GM12878 (cell line): ENCODE results near the gene IKZF1. TPM values are rescaled to one million over a fixed set of nuclear protein-coding genes. Genes with fewer than 3 reads are reported as not detected.
A peak's percentile ranks its signal among the peaks of the same experiment; 100 is the strongest.

Source experiments
- ATAC-seq: fragments of 200-7000 bp; cut with Tn5 transposase; 3 replicates; pipeline ENCODE4 v1.9.1; 2020; ENCODE audit warnings: mild to moderate bottlenecking, moderate library complexity
- BruUV-seq: library from RNA; stranded (reverse); fragments of 400-500 nt; replicated peaks from 2 replicates; lab custom pipeline; 2021; lab: Mats Ljungman, UMichigan
- CTCF ChIA-PET: fragments of 300-600 bp; sonication (Branson Sonifier 250); formaldehyde crosslinking; extraction: SDS; loops from one replicate; lab custom pipeline; 2021; ENCODE audit warnings: inconsistent platforms; lab: Yijun Ruan, JAX
- POLR2A ChIA-PET: fragments of 350-600 bp; formaldehyde crosslinking; extraction: SDS; loops from one replicate; lab custom pipeline; 2021; ENCODE audit warnings: inconsistent platforms; lab: Charles Lee
- RAD21 ChIA-PET: fragments of 300-600 bp; sonication (Branson Sonifier 250); formaldehyde crosslinking; loops from one replicate; lab custom pipeline; 2023; ENCODE audit warnings: antibody characterized with exemption; ENCODE audit not compliant: unreplicated experiment; lab: Charles Lee
- SMC1A ChIA-PET: fragments of 300-600 bp; sonication (Branson Sonifier 250); formaldehyde crosslinking; loops from one replicate; lab custom pipeline; 2023; ENCODE audit not compliant: unreplicated experiment, uncharacterized antibody; lab: Charles Lee
- DNase-seq: peaks from one replicate; pipeline ENCODE4 v3.0.0-alpha.2; 2011; ENCODE audit warnings: low read depth, low spot score
- FAIRE-seq: peaks from 3 replicates; lab custom pipeline; 2011; peaks lifted over from hg19 to GRCh38; lab: Jason Lieb, UNC
- H2AFZ ChIP-seq: 2 replicates; pipeline ENCODE4 v1.6.0; 2011; ENCODE audit warnings: low read depth, low read length, control low read depth; ENCODE audit not compliant: control insufficient read depth
- H3K27ac ChIP-seq: 2 replicates; pipeline ENCODE4 v1.5.1; 2011; ENCODE audit warnings: control low read depth; ENCODE audit not compliant: control insufficient read depth, insufficient read depth
- H3K27me3 ChIP-seq, 2 experiments: replicated peaks in 1 of 2; 2 replicates each; pipeline versions ENCODE4 v1.6.0 to v1.6.1; 2011; ENCODE audit warnings: low read length in 1 of 2; ENCODE audit not compliant: control insufficient read depth in 2 of 2, insufficient read depth in 2 of 2
- H3K36me3 ChIP-seq, 2 experiments: 2 replicates each; pipeline ENCODE4 v1.5.1; 2011; ENCODE audit warnings: low read length in 1 of 2; ENCODE audit not compliant: control insufficient read depth in 2 of 2, insufficient read depth in 2 of 2
- H3K4me1 ChIP-seq: 2 replicates; pipeline ENCODE4 v1.6.1; 2011; ENCODE audit warnings: mild to moderate bottlenecking, low read length, moderate library complexity, mixed read lengths; ENCODE audit not compliant: control insufficient read depth, insufficient read depth
- H3K4me2 ChIP-seq: 2 replicates; pipeline ENCODE4 v1.6.0; 2011; ENCODE audit warnings: control low read depth; ENCODE audit not compliant: control insufficient read depth, insufficient read depth
- H3K4me3 ChIP-seq: fragments of 200-600 bp; sonication (generic); 2 replicates; pipeline ENCODE4 v1.5.1; 2016
- H3K79me2 ChIP-seq: 2 replicates; pipeline ENCODE4 v1.6.0; 2011; ENCODE audit warnings: low read length; ENCODE audit not compliant: control insufficient read depth, insufficient read depth
- H3K9ac ChIP-seq: 2 replicates; pipeline ENCODE4 v1.8.0; 2011; ENCODE audit warnings: low read length, control low read depth, mixed read lengths; ENCODE audit not compliant: control insufficient read depth, insufficient read depth
- H3K9me3 ChIP-seq: replicated peaks from 3 replicates; pipeline ENCODE4 v1.5.1; 2011; ENCODE audit warnings: mild to moderate bottlenecking, low read length; ENCODE audit not compliant: control insufficient read depth, insufficient read depth
- H4K20me1 ChIP-seq: 2 replicates; pipeline ENCODE4 v1.6.0; 2011; ENCODE audit not compliant: control insufficient read depth, insufficient read depth
- BHLHE40 ChIP-seq, 2 experiments: fragments of 450-650 bp in 1 of 2; IDR thresholded peaks; 2 replicates each; pipeline ENCODE4 v1.6.1; 2011 to 2017; ENCODE audit warnings: low read depth in 2 of 2, borderline replicate concordance in 1 of 2, improper control_type of control experiment in 1 of 2, low read length in 1 of 2, mild to moderate bottlenecking in 1 of 2
- EP300 ChIP-seq, 2 experiments: fragments of 150-350 bp in 1 of 2; IDR thresholded peaks; 2 replicates each; pipeline ENCODE4 v1.6.1; 2011 to 2012; ENCODE audit warnings: low read depth in 2 of 2, low read length in 2 of 2, borderline replicate concordance in 1 of 2, improper control_type of control experiment in 1 of 2, inconsistent platforms in 1 of 2; ENCODE audit not compliant: control insufficient read depth in 1 of 2
- GABPA ChIP-seq: IDR thresholded peaks from 2 replicates; pipeline ENCODE4 v1.6.1; 2014; ENCODE audit warnings: antibody characterized with exemption, low read depth, mild to moderate bottlenecking, inconsistent platforms
- POU2F2 ChIP-seq: IDR thresholded peaks from 3 replicates; pipeline ENCODE4 v1.6.1; 2011; ENCODE audit warnings: low read depth, mild to moderate bottlenecking, low read length, borderline replicate concordance
- RAD21 ChIP-seq: IDR thresholded peaks from 2 replicates; pipeline ENCODE4 v1.6.1; 2011; ENCODE audit warnings: mild to moderate bottlenecking, low read depth, low read length, moderate library complexity; ENCODE audit not compliant: insufficient read depth
- SIN3A ChIP-seq: IDR thresholded peaks from 2 replicates; pipeline ENCODE4 v1.6.1; 2012; ENCODE audit warnings: low read depth, low read length, improper control_type of control experiment
- SMAD5 ChIP-seq: IDR thresholded peaks from 2 replicates; pipeline ENCODE4 v1.6.1; 2016; ENCODE audit warnings: antibody characterized with exemption, low read depth
- SRF ChIP-seq, 2 experiments: IDR thresholded peaks; 2 replicates each; pipeline ENCODE4 v1.6.1; 2011; ENCODE audit warnings: low read depth in 2 of 2, low read length in 2 of 2, mild to moderate bottlenecking in 1 of 2, moderate library complexity in 1 of 2
- WRNIP1 ChIP-seq: IDR thresholded peaks from 2 replicates; pipeline ENCODE4 v1.6.1; 2011; ENCODE audit warnings: low read depth, low read length, improper control_type of control experiment, borderline replicate concordance
- ZNF24 ChIP-seq: fragments of 450-650 bp; IDR thresholded peaks from 2 replicates; pipeline ENCODE4 v1.6.1; 2017; ENCODE audit warnings: antibody characterized with exemption, mild to moderate bottlenecking
- WGBS: methylation state at CpG from one replicate; pipeline ENCODE4 v1.1.6; 2016; ENCODE audit warnings: low lambda C conversion rate; ENCODE audit not compliant: insufficient replicate concordance, insufficient coverage; ENCODE audit errors: missing lambda C conversion rate; 5-methylcytosine and 5-hydroxymethylcytosine counted together
- in situ Hi-C: fragments of 300-500 bp; cut with MboI; formaldehyde crosslinking; loops from 9 replicates; pipeline ENCODE4 v1.14.3; 2018; ENCODE audit warnings: mixed read lengths
- intact Hi-C: fragments of 100-400 bp; cut with micrococcal nuclease; formaldehyde crosslinking; loops from one replicate; pipeline ENCODE4 v1.14.2; 2022; ENCODE audit not compliant: unreplicated experiment
- polyA plus RNA-seq, 11 experiments: library from polyadenylated mRNA; depleted of rRNA in 4 of 11; unstranded in 6 of 11; stranded (reverse) in 5 of 11; fragments of >200 nt; fragmentation: Nextera tagmentation in 4 of 11; fragmentation: Illumina TruSeq in 1 of 11; extraction: Ambion mirVana in 4 of 11; extraction: Trizol in 1 of 11; gene quantifications; 1 replicate in 1 of 11; 2 replicates in 10 of 11; pipeline versions ENCODE4 v1.2.1 to v1.2.3, GENCODE V29; 2011 to 2016; ENCODE audit warnings: inconsistent platforms in 2 of 11, missing spikeins in 2 of 11, low read depth in 1 of 11
- total RNA-seq, 4 experiments: library from RNA; depleted of rRNA in 3 of 4; stranded (reverse); fragments of >200 nt in 3 of 4; fragmentation: Illumina TruSeq in 1 of 4; extraction: Trizol in 1 of 4; gene quantifications; 2 replicates each; pipeline versions ENCODE4 v1.2.1 to v1.2.3, GENCODE V29; 2013 to 2021
- TF ChIP-seq, protein P1 (sequence below): fragments of 450-650 bp; IDR thresholded peaks from 2 replicates; pipeline ENCODE4 v1.6.1; 2017; ENCODE audit warnings: mild to moderate bottlenecking, moderate library complexity
- TF ChIP-seq, protein P2 (sequence below): IDR thresholded peaks from 2 replicates; pipeline ENCODE4 v1.6.1; 2012; ENCODE audit warnings: low read depth, low read length, improper control_type of control experiment

Gene IKZF1
- total and polyA plus RNA-seq, 10 of the 15 experiments (the other 5 are each of a cell fraction or from before 2014, with no cell fraction given): 27.2 to 125 (median 71.6) TPM

DNA sequence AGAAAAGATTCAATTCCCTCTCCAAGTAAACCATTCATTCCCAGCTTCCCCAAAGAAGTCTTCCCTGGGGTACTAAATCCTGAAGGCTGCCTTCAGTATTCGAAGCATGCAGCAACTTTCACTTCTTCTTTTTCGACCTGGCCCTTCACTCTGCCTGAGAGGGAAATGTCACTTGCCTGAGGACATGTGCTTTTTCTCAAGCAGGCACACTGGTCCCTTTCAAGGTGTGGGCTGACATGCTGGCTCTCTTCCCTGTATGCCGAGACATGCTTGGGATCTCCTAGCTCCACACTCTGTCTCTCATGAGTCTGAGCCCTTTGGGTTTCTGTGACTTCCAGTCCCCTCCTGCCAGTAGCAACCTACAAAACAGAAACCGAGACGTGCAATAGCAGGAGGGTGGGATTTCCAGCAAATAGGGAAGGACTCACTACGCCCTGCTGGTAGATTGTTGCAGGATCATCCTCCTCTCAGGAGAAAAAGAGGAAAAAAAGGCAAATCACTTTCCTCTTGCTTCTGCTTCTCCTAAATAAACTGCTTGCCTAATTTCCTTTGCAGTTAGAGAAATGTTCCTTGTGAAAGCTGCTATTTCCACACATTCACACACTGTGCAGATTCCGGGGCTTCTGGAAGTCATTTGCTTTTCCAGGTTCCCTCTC is 112.1 kb downstream of the IKZF1 start (continued):
- TF ChIP-seq EP300 (IDR thresholded peaks at IDR 0.05; ENCODE audit: borderline replicate concordance in 1 of 2, control insufficient read depth in 1 of 2, low read depth in 2 of 2, low read length in 2 of 2) (peak in 1 of 2 experiments; percentile 67; a peak in 1 of 4 replicates), BHLHE40 (IDR thresholded peaks at IDR 0.05; ENCODE audit: borderline replicate concordance in 1 of 2, low read depth in 2 of 2, low read length in 1 of 2) (peak; percentile 36 to 40; a peak in 1 of 4 replicates), ZNF24 (0 out of 2 replicates have a peak, but pooled peaks have one; percentile 32)
- TF ChIP-seq, protein P1, sequence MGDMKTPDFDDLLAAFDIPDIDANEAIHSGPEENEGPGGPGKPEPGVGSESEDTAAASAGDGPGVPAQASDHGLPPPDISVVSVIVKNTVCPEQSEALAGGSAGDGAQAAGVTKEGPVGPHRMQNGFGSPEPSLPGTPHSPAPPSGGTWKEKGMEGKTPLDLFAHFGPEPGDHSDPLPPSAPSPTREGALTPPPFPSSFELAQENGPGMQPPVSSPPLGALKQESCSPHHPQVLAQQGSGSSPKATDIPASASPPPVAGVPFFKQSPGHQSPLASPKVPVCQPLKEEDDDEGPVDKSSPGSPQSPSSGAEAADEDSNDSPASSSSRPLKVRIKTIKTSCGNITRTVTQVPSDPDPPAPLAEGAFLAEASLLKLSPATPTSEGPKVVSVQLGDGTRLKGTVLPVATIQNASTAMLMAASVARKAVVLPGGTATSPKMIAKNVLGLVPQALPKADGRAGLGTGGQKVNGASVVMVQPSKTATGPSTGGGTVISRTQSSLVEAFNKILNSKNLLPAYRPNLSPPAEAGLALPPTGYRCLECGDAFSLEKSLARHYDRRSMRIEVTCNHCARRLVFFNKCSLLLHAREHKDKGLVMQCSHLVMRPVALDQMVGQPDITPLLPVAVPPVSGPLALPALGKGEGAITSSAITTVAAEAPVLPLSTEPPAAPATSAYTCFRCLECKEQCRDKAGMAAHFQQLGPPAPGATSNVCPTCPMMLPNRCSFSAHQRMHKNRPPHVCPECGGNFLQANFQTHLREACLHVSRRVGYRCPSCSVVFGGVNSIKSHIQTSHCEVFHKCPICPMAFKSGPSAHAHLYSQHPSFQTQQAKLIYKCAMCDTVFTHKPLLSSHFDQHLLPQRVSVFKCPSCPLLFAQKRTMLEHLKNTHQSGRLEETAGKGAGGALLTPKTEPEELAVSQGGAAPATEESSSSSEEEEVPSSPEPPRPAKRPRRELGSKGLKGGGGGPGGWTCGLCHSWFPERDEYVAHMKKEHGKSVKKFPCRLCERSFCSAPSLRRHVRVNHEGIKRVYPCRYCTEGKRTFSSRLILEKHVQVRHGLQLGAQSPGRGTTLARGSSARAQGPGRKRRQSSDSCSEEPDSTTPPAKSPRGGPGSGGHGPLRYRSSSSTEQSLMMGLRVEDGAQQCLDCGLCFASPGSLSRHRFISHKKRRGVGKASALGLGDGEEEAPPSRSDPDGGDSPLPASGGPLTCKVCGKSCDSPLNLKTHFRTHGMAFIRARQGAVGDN: peak; percentile 94
- TF ChIP-seq, all 136 proteins: peak for 32

DNA sequence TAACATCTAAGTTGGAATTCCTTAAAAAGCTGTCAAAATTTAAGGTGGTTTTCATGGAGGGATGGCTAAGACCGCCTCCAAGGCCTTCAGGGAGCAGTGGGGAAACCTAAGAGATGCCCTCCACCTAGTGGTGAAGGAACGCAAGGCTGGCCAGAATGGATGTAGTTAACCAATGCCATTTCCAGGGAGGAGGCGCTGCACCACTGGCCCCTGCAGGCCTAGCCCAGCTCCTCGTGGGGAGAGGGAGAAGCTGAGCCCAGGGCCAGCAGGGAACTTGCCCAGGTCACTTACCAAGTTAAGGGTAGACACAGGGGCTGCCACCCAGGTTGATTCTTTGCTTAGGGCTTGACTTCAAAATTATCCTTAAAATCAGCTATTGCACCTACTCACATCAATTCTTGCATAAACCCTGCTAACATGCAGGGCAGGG is 113.6 kb downstream of the IKZF1 start:
- Histone ChIP-seq H3K4me3 (no peak overlapping the region), H4K20me1 (no peaks in the 10 kb centered on the region), H3K9me3 (no peaks in the 10 kb centered on the region), H3K36me3 (no peaks in the 10 kb centered on the region), H3K27ac (no peak overlapping the region), H3K27me3 (no peaks in the 10 kb centered on the region), H3K4me1 (peaks cover 22% of the 10 kb centered on the region), H3K4me2 (no peak overlapping the region), H3K9ac (no peak overlapping the region), H2AFZ (no peak overlapping the region), H3K79me2 (no peaks in the 10 kb centered on the region)
- ChIA-PET RAD21 (interaction anchor here (0.7 to 8.4 kb wide), 36 partner anchors 10 to 326 kb away, joined by 3 to 92 read pairs (median 5); no protein-coding TSS in a partner anchor), POLR2A (interaction anchor here (0.6 to 2.1 kb wide), 4 partner anchors 144 to 275 kb away, joined by 3 to 4 read pairs (median 4); no protein-coding TSS in a partner anchor), CTCF (interaction anchor here (0.6 to 14.6 kb wide), 66 partner anchors 8 to 350 kb away, joined by 3 to 257 read pairs (median 5); partner anchors contain the start of gene ZPBP), SMC1A (interaction anchor here (0.7 to 7.8 kb wide), 43 partner anchors 9 to 325 kb away, joined by 3 to 122 read pairs (median 5); partner anchors contain the start of gene ZPBP)
- 0% methylated on average over 4 of the region's 4 CpGs for WGBS
- BruUV-seq: no TSS peak
- intact Hi-C loops: loop anchor here (1.0 to 5.0 kb wide), 6 partner anchors 49 to 325 kb away; partner anchors contain the start of gene ZPBP
- DNase-seq (no peak), FAIRE-seq (peak; percentile 84), ATAC-seq (peak; percentile 96)
- in situ Hi-C loops: loop anchor here (10.0 kb wide), 1 partner anchor 213 kb away; no protein-coding TSS in a partner anchor
- TF ChIP-seq POU2F2: peak; percentile 65; the same call in 1 of the 3 replicates
- no peak for TF ChIP-seq SIN3A
- TF ChIP-seq SRF (IDR thresholded peaks at IDR 0.05; ENCODE audit: low read depth in 2 of 2, low read length in 2 of 2): no peak
- TF ChIP-seq, protein P2, sequence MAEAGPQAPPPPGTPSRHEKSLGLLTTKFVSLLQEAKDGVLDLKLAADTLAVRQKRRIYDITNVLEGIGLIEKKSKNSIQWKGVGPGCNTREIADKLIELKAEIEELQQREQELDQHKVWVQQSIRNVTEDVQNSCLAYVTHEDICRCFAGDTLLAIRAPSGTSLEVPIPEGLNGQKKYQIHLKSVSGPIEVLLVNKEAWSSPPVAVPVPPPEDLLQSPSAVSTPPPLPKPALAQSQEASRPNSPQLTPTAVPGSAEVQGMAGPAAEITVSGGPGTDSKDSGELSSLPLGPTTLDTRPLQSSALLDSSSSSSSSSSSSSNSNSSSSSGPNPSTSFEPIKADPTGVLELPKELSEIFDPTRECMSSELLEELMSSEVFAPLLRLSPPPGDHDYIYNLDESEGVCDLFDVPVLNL: no peak
- peak; percentile 98 for TF ChIP-seq RAD21
- no peak for TF ChIP-seq SMAD5
- TF ChIP-seq WRNIP1: no peak
- no peak for TF ChIP-seq EP300 (IDR thresholded peaks at IDR 0.05; ENCODE audit: borderline replicate concordance in 1 of 2, control insufficient read depth in 1 of 2, low read depth in 2 of 2, low read length in 2 of 2)
- no peak for TF ChIP-seq GABPA
